Measurements from ENCODE around the gene LTB4R2.

DNA sequence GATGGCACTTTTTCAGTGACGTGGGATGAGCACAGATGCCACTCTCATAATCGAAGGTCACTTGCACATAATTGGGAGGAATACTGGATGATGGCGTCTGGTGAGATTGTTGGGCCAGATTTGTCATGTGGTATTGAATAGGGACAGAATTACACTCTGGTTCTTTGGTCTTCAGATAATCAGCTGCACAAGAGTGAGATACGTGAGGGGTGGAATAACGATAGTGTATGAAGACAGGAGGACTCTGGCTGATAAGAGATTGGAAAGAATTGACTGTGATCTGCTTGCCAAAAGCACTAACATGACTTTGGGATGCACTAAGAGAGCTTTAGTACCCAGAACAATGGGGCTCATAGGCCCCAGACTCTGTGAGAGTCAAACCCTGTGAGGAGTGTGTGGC lies 31.5 kb upstream of the LTB4R2 start:
- TF ChIP-seq, protein P1, sequence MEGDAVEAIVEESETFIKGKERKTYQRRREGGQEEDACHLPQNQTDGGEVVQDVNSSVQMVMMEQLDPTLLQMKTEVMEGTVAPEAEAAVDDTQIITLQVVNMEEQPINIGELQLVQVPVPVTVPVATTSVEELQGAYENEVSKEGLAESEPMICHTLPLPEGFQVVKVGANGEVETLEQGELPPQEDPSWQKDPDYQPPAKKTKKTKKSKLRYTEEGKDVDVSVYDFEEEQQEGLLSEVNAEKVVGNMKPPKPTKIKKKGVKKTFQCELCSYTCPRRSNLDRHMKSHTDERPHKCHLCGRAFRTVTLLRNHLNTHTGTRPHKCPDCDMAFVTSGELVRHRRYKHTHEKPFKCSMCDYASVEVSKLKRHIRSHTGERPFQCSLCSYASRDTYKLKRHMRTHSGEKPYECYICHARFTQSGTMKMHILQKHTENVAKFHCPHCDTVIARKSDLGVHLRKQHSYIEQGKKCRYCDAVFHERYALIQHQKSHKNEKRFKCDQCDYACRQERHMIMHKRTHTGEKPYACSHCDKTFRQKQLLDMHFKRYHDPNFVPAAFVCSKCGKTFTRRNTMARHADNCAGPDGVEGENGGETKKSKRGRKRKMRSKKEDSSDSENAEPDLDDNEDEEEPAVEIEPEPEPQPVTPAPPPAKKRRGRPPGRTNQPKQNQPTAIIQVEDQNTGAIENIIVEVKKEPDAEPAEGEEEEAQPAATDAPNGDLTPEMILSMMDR (IDR thresholded peaks at IDR 0.05), result no peak
- TF ChIP-seq, protein P2, sequence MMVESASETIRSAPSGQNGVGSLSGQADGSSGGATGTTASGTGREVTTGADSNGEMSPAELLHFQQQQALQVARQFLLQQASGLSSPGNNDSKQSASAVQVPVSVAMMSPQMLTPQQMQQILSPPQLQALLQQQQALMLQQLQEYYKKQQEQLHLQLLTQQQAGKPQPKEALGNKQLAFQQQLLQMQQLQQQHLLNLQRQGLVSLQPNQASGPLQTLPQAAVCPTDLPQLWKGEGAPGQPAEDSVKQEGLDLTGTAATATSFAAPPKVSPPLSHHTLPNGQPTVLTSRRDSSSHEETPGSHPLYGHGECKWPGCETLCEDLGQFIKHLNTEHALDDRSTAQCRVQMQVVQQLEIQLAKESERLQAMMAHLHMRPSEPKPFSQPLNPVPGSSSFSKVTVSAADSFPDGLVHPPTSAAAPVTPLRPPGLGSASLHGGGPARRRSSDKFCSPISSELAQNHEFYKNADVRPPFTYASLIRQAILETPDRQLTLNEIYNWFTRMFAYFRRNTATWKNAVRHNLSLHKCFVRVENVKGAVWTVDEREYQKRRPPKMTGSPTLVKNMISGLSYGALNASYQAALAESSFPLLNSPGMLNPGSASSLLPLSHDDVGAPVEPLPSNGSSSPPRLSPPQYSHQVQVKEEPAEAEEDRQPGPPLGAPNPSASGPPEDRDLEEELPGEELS (CRISPR knock-in tag; IDR thresholded peaks at IDR 0.05), result no peak
- TF ChIP-seq, protein P3, sequence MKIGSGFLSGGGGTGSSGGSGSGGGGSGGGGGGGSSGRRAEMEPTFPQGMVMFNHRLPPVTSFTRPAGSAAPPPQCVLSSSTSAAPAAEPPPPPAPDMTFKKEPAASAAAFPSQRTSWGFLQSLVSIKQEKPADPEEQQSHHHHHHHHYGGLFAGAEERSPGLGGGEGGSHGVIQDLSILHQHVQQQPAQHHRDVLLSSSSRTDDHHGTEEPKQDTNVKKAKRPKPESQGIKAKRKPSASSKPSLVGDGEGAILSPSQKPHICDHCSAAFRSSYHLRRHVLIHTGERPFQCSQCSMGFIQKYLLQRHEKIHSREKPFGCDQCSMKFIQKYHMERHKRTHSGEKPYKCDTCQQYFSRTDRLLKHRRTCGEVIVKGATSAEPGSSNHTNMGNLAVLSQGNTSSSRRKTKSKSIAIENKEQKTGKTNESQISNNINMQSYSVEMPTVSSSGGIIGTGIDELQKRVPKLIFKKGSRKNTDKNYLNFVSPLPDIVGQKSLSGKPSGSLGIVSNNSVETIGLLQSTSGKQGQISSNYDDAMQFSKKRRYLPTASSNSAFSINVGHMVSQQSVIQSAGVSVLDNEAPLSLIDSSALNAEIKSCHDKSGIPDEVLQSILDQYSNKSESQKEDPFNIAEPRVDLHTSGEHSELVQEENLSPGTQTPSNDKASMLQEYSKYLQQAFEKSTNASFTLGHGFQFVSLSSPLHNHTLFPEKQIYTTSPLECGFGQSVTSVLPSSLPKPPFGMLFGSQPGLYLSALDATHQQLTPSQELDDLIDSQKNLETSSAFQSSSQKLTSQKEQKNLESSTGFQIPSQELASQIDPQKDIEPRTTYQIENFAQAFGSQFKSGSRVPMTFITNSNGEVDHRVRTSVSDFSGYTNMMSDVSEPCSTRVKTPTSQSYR (CRISPR knock-in tag; IDR thresholded peaks at IDR 0.05), result no peak
- TF ChIP-seq MYBL2 (CRISPR knock-in tag; IDR thresholded peaks at IDR 0.05) (no peak), TP53 (CRISPR knock-in tag; IDR thresholded peaks at IDR 0.05) (no peak), TCF7 (CRISPR knock-in tag; IDR thresholded peaks at IDR 0.05; ENCODE audit: low read depth) (no peak), ATF1 (CRISPR knock-in tag; IDR thresholded peaks at IDR 0.05) (no peak), CREB1 (CRISPR knock-in tag; IDR thresholded peaks at IDR 0.05) (no peak), CREM (CRISPR knock-in tag; IDR thresholded peaks at IDR 0.05) (no peak), NR3C1 (CRISPR knock-in tag; conservative IDR thresholded peaks at IDR 0.05; ENCODE audit: low read depth) (no peak), KAT7 (CRISPR knock-in tag; IDR thresholded peaks at IDR 0.05; ENCODE audit: borderline replicate concordance) (no peak), TEAD1 (CRISPR knock-in tag; IDR thresholded peaks at IDR 0.05) (no peak)
- TF ChIP-seq, protein P4, sequence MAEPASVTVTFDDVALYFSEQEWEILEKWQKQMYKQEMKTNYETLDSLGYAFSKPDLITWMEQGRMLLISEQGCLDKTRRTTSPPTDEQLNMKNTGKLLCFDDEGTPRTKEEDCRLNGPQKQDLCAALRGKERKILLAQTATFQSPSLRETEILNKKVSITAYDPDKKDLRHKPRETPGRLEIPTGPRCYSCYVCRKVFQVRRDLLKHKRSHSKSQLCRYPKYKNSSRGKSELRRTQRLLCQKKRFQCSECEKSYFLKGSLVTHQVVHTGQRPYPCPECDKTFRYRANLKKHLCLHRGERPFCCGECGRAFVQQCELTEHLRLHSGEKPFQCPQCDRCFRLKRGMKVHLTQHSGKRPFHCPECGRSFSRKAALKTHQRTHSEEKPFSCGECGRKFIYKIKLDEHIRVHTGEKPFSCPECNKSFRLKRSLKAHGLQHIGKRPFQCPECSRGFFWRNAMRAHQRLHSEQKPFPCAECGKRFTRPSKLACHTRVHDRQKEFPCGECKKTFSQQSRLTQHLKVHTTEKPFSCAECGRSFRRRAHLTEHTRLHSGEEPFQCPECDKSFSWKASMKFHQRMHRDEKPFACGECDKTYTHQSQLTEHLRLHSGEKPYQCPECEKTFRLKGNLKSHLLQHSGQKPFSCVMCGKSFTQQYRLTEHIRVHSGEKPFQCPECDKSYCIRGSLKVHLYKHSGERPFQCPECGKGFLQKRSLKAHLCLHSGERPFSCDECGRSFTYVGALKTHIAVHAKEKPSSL (CRISPR knock-in tag; conservative IDR thresholded peaks at IDR 0.05), result no peak
- TF ChIP-seq, protein P5, sequence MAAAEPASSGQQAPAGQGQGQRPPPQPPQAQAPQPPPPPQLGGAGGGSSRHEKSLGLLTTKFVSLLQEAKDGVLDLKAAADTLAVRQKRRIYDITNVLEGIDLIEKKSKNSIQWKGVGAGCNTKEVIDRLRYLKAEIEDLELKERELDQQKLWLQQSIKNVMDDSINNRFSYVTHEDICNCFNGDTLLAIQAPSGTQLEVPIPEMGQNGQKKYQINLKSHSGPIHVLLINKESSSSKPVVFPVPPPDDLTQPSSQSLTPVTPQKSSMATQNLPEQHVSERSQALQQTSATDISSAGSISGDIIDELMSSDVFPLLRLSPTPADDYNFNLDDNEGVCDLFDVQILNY (CRISPR knock-in tag; IDR thresholded peaks at IDR 0.05), result no peak

All from WTC11 (cell line).